CD4-positive, alpha-beta T cell treated with Interleukin-17A for 4 hours (primary cell): ENCODE results near the gene POLDIP3.
"Not testable (repeated sequence)": the region's sequence is repeated elsewhere in the genome, so short reads cannot be mapped to it uniquely, and the experiment has no call there.

ENCODE experiments used
- DNase-seq: peaks from one replicate; pipeline ENCODE4 v3.0.0-alpha.2; 2020; ENCODE audit warnings: mixed read lengths

The POLDIP3 gene

DNA sequence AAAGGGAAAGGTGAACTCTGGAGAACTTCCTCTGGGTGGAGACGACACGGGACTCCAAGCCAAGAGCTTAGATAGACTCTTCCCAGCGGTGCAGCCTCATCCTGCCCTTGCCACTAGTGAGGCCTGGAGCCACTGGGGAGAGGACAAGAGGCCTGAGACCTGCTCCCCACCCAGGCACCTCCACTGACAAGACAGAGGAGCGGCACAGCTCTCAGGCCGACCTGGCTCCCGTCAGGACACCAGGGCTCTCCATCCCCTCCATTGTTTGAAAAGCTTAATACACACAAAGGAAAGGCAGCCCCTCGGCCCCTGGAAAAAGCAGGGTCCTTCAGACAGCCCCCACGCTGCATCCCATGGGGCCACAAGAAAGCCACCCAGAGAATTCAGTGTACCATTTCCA is 29.6 kb downstream of the POLDIP3 start:
- no peak for DNase-seq

DNA sequence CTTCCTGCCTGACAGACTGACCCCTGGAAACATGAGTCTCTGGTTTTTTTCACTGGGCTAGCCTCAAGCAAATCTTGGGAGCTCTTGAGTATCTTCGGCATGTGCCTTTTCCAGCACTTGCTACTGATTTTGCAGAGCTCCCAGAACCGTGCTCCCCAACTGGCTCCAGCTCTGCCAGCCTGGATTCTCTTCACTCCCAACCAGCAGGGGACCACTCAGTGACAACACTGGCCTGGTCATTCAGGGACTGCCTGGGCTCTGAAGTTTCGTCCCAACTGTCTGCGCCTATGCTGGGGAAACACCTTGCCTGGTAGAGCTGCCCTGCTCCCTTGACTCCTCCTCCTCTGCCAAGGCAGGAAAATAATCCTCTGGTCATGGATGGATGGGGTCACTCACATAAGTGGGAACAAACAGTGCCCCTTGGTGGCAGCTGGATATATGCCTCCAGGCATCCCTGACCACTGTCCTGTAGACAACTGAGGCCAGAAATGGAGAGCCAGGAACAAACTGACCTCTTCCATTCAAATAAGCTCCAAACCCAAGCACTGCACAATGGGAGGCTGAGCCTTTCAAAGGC is 30.2 kb downstream of the POLDIP3 start:
- no peak for DNase-seq

DNA sequence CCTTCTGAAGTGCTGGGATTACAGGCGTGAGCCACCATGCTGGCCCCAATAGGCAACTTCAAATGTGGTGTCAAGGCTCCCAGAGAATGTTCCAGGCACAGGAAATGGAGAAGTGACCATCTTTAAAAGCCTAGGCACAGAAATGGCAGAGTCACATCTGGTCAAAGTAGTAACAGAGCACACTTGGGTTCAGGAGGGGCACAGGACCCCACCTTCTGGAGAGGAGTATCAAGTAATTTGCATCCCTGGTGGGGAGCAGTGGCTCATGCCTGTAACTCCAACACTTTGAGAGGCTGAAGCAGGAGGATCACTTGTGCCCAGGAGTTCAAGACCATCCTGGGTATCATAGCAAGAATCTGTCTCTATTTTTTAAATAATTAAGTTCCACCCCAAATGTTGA is 31.7 kb downstream of the POLDIP3 start:
- no peak for DNase-seq

DNA sequence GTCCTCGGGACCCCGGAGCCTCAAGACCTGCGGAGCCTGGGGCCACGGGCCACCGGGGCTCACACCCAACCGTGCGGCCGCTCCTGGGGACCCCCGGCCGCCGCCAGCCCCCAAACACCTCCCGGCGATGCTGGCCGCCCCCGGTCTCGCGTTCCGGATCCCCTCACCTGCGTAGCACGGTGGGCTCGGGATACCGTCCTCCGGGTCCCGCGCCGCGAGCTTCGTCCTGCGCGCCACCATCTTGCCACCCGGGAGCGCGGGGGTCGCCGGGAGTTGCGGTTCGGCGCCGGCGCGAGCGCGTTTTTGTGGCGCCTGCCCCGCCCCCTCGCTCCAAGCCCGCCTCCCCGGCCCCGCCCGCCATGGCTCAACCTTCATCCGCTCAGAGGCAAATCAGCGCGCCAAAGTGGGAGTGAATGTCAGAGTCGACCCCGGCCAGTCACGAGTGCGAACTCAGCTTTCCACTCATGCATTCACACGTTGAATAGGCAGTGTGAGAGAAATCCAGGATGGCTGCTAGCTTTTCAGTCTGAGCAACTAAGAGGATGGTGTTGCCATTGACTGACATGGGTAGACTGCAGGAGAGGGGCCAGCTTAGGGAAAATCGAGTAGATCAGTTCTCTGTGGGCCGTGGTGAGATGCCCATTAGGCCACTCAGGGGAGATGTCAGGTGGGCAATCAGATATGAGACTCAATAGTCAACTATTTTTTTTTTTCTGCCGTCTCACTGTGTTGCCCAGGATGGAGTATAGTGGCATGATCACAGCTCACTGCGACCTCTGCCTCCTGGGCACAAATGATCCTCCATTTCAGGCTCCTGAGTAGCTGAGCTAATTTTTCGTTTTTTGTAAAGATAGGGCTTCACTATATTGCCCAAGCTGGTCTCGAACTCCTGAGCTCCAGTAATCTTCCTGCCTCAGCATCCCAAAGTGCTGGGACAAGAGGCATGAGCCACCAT is 32.6 kb downstream of the POLDIP3 start:
- DNase-seq, result peak; percentile 88

DNA sequence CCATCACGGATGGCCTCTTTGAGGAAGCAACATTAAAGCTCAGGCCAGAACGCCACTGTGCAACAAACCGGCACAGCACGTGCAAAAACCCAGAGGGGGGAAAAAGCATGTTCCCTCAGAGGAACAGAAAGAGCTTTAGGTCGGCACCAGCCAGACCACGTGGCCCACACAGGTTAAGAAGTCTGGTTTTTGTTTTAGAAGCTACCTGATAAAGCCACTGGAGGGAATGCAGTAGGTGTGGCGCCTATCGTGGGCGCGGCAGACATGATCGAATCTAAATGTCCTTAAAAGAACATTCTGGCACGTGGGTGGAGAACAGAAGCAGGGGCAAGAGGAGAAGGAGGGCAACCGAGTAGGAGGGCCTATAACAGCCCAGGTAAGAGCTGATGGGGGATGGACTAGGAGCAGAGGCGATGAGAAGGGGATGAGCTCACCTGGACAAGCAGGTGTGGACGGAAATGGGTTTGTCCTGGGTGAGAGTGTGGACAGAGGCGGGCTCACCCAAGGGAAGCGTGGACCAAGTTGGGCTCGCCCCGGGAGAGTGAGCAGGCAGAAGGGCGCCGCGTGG is 33.4 kb downstream of the POLDIP3 start:
- DNase-seq, result not testable (repeated sequence)

DNA sequence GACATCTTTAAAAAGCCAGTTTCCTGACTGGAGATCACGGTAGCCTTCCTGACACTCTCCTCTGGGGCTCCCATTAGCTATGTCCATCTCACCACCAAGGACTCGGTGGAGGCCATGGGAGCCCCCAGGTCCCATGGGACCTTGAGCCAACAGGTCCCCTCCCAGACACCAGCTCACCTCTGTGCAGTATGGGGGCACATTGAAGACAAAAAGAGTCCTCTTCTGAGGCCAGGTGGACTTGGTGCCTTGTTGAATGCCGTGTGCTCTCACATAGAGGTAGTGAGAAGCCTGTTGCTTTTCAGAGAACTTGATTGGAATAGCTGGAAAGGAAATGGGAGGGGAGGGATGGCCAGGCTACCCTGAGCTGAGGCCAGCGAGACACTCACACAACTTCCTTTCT is 34.6 kb downstream of the POLDIP3 start:
- not testable (repeated sequence) for DNase-seq

DNA sequence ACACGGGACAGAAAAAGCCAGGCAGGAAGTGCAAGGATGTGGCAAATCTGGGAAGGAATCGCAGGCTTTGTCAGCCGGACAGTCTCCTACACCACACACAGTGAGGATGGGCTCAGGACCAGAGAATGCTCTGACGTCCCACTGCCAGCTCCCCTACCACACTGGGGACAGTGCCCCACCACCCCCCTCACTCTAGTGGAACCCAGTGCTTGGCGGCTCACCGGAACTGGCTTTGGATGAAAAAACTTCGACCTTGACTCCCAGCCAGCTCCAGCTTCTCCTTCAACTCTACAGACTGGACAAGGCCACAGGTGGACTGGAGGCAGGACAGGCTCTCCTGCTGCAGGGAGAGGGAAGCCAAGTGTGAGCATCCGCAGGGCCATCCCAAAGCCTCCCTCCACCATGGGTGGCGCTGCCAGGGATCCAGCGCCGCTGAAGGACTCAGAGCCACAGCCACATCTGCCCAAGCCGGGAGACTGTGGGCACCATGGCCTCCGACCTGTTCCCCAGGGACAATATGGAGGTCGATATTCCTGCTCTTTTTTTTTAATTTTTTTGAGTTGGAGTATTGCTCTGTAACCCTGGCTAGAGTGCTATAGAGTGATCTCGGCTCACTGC is 37.0 kb downstream of the POLDIP3 start:
- no peak for DNase-seq

DNA sequence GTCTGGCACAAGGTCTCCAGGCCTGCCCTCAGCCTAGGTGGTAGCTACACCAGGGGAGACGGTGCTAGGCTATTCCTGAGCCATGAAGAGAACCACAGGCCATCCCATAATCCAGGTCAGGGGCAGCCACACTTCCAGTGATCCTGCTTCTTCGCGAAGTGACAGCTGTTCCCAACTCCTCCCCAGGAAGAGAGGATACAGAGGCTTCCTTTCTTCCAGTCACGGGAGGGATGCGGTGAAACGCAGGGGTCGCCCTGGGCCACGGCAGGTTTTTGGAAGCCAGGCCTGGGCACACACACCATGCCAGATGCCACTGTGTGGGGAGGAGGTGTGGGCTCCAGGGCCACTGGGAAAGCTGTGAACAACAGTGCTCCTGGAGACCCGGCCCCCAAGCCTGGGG is 37.5 kb downstream of the POLDIP3 start:
- DNase-seq, result not testable (repeated sequence)

DNA sequence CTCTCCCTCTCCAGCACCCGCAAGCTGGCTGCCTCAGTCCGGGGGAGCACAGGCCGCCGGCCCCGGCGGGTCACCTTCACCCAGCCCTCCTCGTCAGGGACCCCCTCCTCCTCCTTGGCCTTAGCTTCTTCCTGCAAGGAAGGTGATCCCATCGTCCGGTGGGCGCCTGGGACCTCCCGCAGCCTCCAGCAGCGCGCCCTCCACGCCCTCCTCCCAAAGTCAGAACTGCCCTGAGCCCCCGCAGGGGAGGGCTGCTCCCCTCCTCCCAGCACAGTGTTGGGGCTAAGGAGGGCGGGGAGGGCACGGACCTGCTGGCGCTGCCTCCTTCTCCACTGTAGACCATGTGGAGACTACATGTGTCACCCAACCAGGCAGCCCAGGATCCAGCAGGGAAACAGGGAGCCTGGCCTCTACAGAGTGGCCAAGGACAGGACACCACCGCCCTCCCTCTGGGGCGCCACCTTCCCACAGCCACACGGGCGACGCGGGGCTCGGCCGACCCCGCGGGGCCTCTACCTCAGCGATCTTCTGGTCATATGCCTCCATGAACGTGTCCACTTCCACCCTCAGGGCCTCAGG is 38.6 kb downstream of the POLDIP3 start:
- DNase-seq, result not testable (repeated sequence)

DNA sequence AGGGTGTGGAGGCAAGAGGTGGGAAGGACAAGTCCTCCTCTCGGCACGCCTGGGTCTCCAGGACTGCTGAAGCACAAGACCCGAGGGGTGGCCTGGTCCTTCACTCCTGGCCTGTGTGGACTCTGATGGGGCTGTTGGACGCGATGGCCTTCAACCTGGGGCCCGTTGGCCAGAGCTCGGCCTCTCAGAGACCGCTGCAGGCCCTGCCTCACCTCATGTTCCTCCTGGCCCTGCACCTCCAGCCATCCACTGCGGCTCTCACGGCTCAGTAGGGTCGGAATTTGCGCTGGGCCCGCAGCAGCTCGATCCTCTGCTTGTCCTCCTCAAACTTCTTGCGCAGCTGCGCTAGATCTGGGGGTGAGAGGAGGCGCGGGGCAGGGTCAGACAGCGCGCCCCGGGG is 40.2 kb downstream of the POLDIP3 start:
- not testable (repeated sequence) for DNase-seq

DNA sequence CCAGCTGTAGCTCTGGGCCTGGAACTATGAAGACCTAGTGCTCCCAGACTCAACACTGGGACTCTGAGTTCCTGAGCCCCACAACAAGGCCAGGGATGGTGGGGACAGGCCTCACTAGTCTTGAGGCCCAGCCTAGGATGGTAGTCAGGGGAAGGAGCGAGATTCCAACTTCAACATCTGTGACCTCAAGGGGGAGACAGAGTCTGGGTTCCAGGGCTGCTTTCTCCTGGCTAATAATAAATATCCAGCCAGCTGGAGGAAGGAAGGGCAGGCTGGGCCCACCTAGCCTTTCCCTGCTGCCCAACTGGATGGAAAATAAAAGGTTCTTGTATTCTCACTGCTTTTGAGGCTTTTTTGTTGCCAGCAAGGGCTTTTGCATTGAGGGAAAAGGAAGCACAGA is 40.6 kb downstream of the POLDIP3 start:
- not testable (repeated sequence) for DNase-seq

DNA sequence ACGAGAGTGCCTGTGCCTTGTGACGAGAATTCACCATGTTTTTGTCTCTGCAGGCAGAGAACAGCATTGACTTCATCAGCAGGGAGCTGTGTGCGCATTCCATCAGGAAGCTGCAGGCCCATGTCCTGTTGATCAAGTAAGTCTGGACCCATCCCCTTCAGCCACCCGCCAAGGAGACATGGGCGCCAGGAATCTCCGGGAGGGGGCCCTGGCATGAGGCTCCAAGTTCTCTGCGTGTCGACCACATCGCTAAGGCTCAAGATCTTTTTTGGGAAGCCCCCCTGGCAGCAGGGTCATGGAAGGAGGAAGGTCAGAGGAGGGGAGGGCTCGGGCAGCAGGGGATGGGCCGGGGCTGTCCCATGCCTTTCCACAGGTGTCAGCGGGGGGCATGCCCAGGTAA is 43.6 kb downstream of the POLDIP3 start:
- not testable (repeated sequence) for DNase-seq

DNA sequence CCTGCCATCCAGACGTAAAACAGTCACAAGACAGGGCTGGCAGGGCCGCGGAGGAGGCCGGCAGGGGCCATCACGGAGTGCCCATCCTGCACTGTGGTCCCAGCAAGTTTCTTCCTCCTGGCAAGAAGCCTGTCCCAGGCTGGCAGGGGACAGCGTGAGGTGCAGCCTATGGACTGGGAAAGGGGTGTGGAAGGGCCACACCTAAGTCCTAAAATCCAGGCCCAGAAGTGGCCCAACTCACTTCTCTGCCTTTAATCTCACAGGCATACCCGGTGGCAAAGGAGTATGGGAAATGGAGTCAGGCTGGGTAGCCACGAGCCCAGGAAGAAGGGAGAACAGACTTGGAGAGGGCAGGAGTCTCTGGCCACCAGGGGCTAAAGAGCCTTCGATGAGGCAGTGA is 44.1 kb downstream of the POLDIP3 start:
- DNase-seq, result not testable (repeated sequence)

DNA sequence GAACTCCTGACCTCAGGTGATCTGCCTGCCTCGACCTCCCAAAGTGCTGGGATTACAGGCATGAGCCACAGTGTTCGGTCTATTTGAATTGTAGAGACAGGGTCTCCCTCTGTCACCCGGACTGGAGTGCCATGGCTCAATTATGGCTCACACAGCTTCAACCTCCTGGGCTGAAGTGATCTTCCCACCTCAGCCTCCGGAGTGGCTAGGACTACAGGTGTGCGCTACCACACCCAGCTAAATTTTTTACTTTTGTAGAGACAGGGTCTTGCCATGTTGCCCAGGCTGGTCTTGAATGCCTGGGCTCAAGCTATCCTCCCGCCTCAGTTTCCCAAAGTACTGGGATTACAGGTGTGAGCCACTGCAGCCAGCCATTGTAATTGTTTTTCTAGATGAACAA is 46.7 kb downstream of the POLDIP3 start:
- not testable (repeated sequence) for DNase-seq

DNA sequence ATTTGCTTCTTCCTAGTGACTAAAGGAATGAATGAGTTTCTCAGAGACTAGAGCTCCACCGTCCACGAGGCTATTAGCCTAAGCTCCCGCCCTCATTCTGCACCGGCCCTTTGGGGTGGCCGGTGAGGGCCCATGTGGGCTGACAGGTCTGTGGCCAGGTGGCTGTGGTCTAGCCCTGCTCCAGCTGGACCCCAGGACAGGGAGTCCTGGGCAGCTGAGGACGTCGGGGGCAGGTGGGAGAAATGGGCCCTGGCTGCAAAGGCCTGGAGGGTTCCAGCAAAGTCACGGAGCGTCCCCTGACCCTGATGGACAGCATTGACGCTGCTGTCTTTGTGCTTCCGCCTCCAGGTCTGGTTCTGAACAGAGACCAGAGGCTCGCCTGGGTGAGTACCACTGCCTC is 48.7 kb downstream of the POLDIP3 start:
- no peak for DNase-seq

DNA sequence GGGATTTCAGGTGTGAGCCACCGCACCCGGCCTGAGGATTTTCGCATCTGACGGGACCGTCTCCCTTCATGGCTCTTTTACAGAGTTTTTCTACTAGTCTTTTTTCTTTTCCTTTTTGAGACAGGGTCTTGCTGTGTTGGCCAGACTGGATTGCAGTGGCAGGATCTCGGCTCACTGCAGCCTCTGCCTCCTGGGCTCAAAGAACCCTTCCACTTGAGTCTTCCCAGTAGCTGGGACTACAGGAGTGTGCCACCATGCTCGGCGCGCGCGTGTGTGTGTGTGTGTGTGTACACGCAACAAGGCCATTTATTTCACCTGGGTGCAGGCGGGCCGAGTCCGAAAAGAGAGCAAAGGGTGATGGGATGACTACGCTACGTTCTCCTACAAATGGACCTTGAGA is 50.0 kb downstream of the POLDIP3 start:
- DNase-seq, result no peak

DNA sequence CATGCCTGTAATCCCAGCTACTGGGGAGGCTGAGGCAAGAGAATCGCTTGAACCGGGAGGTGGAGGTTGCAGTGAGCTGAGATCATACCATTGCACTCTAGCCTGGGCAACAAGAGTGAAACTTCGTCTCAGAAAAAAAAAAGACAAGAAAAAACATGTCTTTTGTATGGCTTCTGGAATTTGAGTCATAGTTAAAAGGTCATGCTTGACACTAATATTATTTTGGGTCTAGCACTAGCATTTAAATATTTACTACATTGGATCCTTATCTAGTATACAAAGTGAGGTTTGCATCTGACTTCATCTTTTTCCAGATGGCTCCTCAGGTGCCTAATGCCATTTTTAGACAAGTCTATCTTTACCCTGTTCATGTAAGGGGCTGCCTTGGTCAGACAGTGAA is 50.7 kb downstream of the POLDIP3 start:
- DNase-seq, result not testable (repeated sequence)

DNA sequence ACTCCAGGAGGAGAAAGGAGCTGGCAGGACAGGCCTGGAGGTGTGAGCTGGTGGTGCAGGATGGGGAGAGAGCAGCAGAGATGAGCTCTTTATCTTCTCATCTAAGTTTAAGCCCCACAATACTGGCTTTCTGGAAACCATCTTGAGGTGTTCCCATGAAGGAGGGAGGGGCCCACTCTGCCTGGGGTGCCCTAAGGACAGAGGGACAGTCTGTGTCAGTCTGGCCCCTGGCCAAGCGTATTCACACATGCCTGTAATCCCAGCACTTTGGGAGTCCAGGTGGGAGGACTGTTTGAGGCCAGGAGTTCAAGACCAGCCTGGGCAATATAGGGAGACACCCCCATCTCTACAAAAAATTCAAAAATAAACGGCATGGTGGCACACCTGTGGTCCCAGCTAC is 52.0 kb downstream of the POLDIP3 start:
- no peak for DNase-seq

DNA sequence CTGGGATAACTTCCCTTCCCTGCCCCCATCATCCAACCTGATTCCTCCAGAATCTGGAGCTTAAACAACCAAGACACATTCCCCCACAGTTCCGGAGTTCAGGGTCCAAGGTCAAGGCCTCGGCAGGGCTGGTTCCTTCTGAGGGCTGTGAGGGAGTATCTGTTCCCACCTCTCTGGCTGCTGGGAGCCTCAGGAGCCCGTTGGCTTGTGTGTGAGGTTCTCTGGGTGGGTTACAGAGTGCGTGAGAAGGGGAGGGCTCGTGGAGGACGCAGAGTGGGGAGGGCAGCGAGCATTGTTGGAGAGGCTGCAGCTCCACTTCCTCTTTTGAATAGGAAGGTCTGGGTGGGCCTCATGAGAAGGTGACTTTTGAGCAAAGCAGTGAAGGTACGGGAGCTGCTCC is 52.4 kb downstream of the POLDIP3 start:
- DNase-seq, result no peak

DNA sequence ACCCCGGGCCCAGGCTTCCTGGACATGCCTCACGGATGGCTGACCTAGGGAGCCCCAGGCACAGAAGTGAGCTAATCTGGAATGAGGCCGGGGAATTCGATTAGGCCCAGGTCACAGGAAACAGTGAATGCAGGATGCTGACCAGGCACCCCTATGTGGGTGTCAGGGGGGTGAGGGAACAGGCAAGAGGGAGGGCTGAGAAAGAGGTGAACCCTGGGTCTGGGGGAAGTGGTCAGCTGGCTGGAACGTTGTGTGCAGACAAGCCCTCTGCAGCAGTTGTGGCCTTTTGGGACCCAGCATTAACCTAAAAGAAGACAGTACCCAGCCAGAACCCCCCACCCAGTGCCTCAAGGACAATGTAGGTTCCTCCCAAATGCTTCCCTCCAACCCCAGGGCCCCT is 52.8 kb downstream of the POLDIP3 start:
- DNase-seq, result no peak

DNA sequence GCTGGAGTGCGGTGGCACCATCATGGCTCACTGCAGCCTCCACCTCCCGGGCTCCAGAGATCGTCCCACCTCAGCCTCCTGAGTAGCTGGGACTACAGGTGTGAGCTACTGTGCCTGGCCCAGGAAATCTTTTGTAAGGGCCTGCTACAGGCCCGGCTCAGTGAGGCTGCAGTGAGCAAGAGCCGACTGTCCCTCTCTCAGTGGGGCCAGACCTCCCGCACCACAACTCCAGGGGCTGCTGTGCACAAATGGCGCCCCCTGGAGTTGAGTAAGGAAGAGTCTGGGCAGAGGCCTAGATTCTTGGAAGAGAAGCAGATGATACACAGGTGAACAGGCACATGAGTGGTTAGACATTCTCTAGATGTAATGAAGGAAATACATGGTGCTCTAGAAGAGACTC is 53.9 kb downstream of the POLDIP3 start:
- peak; percentile 33 for DNase-seq

DNA sequence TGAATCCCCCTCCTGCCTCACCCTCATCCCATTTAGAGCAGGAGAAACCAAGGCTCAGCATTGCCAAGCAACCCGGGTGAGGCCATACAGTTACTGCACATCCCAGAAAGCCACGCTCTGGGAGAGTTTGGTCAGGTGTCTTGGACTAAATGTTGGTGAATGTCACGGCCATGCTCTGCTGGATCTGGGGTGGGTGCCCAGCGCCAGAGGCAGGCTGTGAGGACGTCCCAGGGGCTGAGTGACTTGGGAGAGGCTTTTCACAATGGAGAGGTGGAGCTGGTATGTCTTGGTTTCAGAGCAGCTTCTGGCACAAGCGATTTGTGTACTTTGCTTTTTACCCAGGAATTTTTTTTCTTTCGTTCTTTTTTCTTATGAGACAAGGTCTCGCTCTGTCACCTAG is 54.3 kb downstream of the POLDIP3 start:
- no peak for DNase-seq
